Body of pancreas (tissue), 4 donors: Measurements from ENCODE around the gene GOLT1B. TPM values are rescaled to one million over a fixed set of nuclear protein-coding genes. Genes with fewer than 3 reads are reported as not detected.

Experiments used
- ATAC-seq: fragments of 150-250 bp; one replicate; pipeline ENCODE4 v1.9.1; 2016
- DNase-seq, 4 donors: peaks; one replicate each; pipeline ENCODE4 v3.0.0-alpha.2; 2019
- H3K27ac ChIP-seq, 4 donors: fragments of 200-600 bp; sonication (generic); 1 replicate in 3 of 4; 2 replicates in 1 of 4; pipeline versions ENCODE4 v1.5.1 to v1.6.1; 2016 to 2019; ENCODE audit warnings: mild to moderate bottlenecking in 1 of 4, mixed read lengths in 1 of 4, moderate library complexity in 1 of 4
- H3K27me3 ChIP-seq, 2 donors: fragments of 200-600 bp; sonication (generic); one replicate each; pipeline ENCODE4 v1.6.0; 2016; ENCODE audit warnings: mild to moderate bottlenecking in 1 of 2
- H3K36me3 ChIP-seq, 2 donors: fragments of 200-600 bp; sonication (generic); replicated peaks in 1 of 2; 2 replicates each; pipeline ENCODE4 v1.5.1; 2016; ENCODE audit warnings: low read depth in 2 of 2; ENCODE audit not compliant: insufficient read depth in 1 of 2
- H3K4me1 ChIP-seq: fragments of 200-600 bp; sonication (generic); one replicate; pipeline ENCODE4 v1.6.0; 2016
- H3K4me3 ChIP-seq, 2 donors: fragments of 200-600 bp; sonication (generic); 1 replicate in 1 of 2; 2 replicates in 1 of 2; pipeline ENCODE4 v1.5.1; 2016 to 2019
- H3K9me3 ChIP-seq, 3 donors: fragments of 200-600 bp; sonication (generic); 1 replicate in 2 of 3; 2 replicates in 1 of 3; pipeline ENCODE4 v1.5.1; 2016
- POLR2A ChIP-seq, 3 donors: fragments of 450-650 bp; IDR thresholded peaks; one replicate each; pipeline ENCODE4 v1.6.1; 2016; ENCODE audit warnings: antibody characterized with exemption in 3 of 3, mild to moderate bottlenecking in 2 of 3
- WGBS, 2 donors: methylation state at CpG; one replicate each; pipeline ENCODE4 v1.1.5; 2017; 5-methylcytosine and 5-hydroxymethylcytosine counted together
- intact Hi-C: fragments of 100-400 bp; cut with DNase I; formaldehyde crosslinking; loops from one replicate; pipeline ENCODE4 v1.15.1; 2023
- total RNA-seq, 2 donors: library from RNA; depleted of rRNA; stranded (reverse); fragments of >200 nt; gene quantifications; one replicate each; pipeline ENCODE4 v1.1.0, GENCODE V29; 2016
- TF ChIP-seq, protein P1 (sequence below), 7 experiments: fragments of 450-650 bp in 4 of 7; fragments of 200-600 bp in 3 of 7; sonication (generic) in 3 of 7; IDR thresholded peaks; one replicate each; pipeline ENCODE4 v1.5.1; 2016 to 2019; ENCODE audit warnings: antibody characterized with exemption in 7 of 7

GOLT1B gene
- total RNA-seq, 2 donors from 2014 or later = 16.3 to 18.5 TPM

GRCh38 chr12:21526721-21527345 is 25.2 kb downstream of the GOLT1B start:
- DNase-seq (peak; percentile 54 to 73 (median 57)), ATAC-seq (peak; percentile 47)
- 6 to 10% methylated on average over 12 of the region's 12 CpGs for WGBS, 2 donors
- H3K9me3 ChIP-seq = no peaks in the 10 kb centered on the region
- intact Hi-C loops = no loop called here
- TF ChIP-seq POLR2A (IDR thresholded peaks at IDR 0.05) = no peak
- TF ChIP-seq, protein P1, sequence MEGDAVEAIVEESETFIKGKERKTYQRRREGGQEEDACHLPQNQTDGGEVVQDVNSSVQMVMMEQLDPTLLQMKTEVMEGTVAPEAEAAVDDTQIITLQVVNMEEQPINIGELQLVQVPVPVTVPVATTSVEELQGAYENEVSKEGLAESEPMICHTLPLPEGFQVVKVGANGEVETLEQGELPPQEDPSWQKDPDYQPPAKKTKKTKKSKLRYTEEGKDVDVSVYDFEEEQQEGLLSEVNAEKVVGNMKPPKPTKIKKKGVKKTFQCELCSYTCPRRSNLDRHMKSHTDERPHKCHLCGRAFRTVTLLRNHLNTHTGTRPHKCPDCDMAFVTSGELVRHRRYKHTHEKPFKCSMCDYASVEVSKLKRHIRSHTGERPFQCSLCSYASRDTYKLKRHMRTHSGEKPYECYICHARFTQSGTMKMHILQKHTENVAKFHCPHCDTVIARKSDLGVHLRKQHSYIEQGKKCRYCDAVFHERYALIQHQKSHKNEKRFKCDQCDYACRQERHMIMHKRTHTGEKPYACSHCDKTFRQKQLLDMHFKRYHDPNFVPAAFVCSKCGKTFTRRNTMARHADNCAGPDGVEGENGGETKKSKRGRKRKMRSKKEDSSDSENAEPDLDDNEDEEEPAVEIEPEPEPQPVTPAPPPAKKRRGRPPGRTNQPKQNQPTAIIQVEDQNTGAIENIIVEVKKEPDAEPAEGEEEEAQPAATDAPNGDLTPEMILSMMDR (IDR thresholded peaks at IDR 0.05) = no peak
- peak overlapping the region; percentile 80 to 96 (median 90) for H3K27ac ChIP-seq
- H3K36me3 ChIP-seq = no peaks in the 10 kb centered on the region
- H3K4me1 ChIP-seq = peaks cover 53% of the 10 kb centered on the region
- no peaks in the 10 kb centered on the region for H3K27me3 ChIP-seq
- H3K4me3 ChIP-seq = peak overlapping the region; percentile 59 to 71

DNA sequence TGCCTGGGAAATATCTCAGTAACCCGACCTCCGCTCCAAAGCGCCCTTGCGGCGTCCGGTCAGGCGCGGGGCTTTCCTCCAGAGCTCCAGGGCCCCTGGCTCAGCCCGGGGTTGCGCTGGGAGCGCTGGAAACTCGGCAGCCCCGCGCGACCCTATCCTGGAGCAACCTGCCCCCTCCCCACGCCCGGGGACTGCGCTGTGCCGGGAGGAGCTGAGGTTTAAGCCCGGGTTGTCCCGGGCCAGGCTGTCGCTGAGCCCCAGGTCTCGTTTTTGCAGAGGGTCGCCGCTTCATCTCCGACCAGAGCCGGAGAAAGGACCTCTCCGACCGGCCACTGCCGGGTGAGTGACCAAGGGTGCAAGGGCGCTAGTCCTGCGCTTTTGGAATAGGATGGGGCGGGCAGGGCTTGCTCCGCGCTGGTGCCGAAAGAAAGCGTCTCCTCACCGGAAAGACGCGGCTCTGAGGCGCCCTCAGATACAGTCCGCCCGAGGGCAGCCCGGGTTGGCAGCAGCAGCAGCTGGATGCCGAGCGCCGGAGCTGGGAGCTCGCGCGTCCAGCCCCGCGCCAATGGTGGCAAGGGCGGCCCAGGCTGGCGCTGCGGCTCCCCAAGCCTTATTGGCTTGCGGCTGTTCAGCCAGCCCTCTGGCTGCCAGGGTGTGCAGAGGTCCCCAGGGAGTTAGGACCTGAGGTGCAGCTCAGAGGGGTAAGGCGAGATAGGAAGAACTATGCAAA is 26.0 kb downstream of the GOLT1B start:
- Histone ChIP-seq H3K4me1 (peaks cover 45% of the 10 kb centered on the region), H3K36me3 (no peaks in the 10 kb centered on the region), H3K4me3 (peak overlapping the region; percentile 59 to 71), H3K9me3 (no peaks in the 10 kb centered on the region), H3K27ac (peak overlapping the region; percentile 80 to 96 (median 90)), H3K27me3 (no peaks in the 10 kb centered on the region)
- TF ChIP-seq, protein P1 (IDR thresholded peaks at IDR 0.05) = peak in 4 of 7 experiments; percentile 19 to 39 (median 30)
- TF ChIP-seq POLR2A (IDR thresholded peaks at IDR 0.05) = peak; percentile 37 to 81 (median 71)
- 0 to 4% methylated on average over 12 to 57 of the region's 57 CpGs for WGBS, 2 donors
- DNase-seq = peak; percentile 69 to 83 (median 71)
- intact Hi-C loops = no loop called here
- ATAC-seq = peak; percentile 81

DNA sequence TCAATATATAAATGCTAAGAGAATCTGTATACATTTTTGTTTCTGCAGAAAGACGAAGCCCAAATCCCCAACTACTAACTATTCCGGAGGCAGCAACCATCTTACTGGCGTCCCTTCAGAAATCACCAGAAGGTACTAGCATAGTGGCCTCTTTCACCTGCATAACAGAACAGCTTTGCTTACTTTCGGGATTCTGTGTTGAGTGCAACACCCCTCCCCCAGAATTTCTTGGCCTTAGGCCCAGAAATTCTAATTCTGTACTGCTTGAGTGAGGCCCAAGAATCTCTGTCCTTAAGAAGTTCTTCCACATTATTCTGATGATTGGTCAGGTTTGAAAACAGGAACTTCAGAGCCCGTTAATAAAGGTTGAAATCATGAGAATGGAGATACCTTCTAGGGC is 27.4 kb downstream of the GOLT1B start:
- H3K27ac ChIP-seq = peak overlapping the region; percentile 21 to 96 (median 90)
- H3K36me3 ChIP-seq = no peaks in the 10 kb centered on the region
- no peak overlapping the region for H3K4me3 ChIP-seq
- TF ChIP-seq, protein P1 (IDR thresholded peaks at IDR 0.05) = no peak
- peak in 2 of 3 donors; percentile 41 to 51 for TF ChIP-seq POLR2A (IDR thresholded peaks at IDR 0.05)
- H3K9me3 ChIP-seq = no peaks in the 10 kb centered on the region
- 36 to 41% methylated on average over 5 of the region's 5 CpGs for WGBS, 2 donors
- ATAC-seq = peak; percentile 53
- DNase-seq = peak; percentile 53 to 71 (median 62)
- H3K27me3 ChIP-seq = no peaks in the 10 kb centered on the region
- H3K4me1 ChIP-seq = peaks cover 44% of the 10 kb centered on the region
- intact Hi-C loops = no loop called here

- Histone ChIP-seq H3K4me1 (peaks cover 44% of the 10 kb centered on the region), H3K4me3 (no peak overlapping the region), H3K27ac (peak overlapping the region in 3 of 4 donors; percentile 89 to 96 (median 90)), H3K36me3 (no peaks in the 10 kb centered on the region), H3K9me3 (no peaks in the 10 kb centered on the region), H3K27me3 (no peaks in the 10 kb centered on the region)
- intact Hi-C loops = no loop called here
- WGBS, 2 donors = 22 to 37% methylated on average over 2 of the region's 2 CpGs
- ATAC-seq (peak; percentile 39), DNase-seq (peak; percentile 42 to 74 (median 62))
- TF ChIP-seq POLR2A (IDR thresholded peaks at IDR 0.05) = no peak
- TF ChIP-seq, protein P1 (IDR thresholded peaks at IDR 0.05) = no peak
Observed at GRCh38 chr12:21529456-21529855, 27.9 kb downstream of the GOLT1B start.
